K562 (cell line): ENCODE measurements around the gene TMEM144. TPM values are rescaled to one million over a fixed set of nuclear protein-coding genes. Genes with fewer than 3 reads are reported as not detected.

Experiments
- CBX1 ChIP-seq: sonication (generic); IDR thresholded peaks from 2 replicates; pipeline ENCODE4 v1.6.1; 2016; ENCODE audit warnings: antibody characterized with exemption, low read depth, mild to moderate bottlenecking
- CC2D1A ChIP-seq: fragments of 450-650 bp; IDR thresholded peaks from 2 replicates; pipeline ENCODE4 v1.6.1; 2017; ENCODE audit warnings: mild to moderate bottlenecking
- CEBPG ChIP-seq, 3 experiments: fragments of 200-800 bp in 1 of 3; sonication (Bioruptor generic) in 1 of 3; sonication (generic) in 1 of 3; formaldehyde crosslinking in 1 of 3; IDR thresholded peaks in 2 of 3; conservative IDR thresholded peaks in 1 of 3; 2 replicates each; pipeline versions ENCODE4 v1.6.1 to v1.8.0; 2016 to 2022; ENCODE audit warnings: missing compliant biosample characterization in 2 of 3, missing genetic modification characterization in 2 of 3, mild to moderate bottlenecking in 1 of 3, missing genetic modification reagents in 1 of 3
- E4F1 ChIP-seq: fragments of 250-450 bp; sonication (Bioruptor Pico); IDR thresholded peaks from 2 replicates; pipeline ENCODE4 v1.5.0; 2021; ENCODE audit warnings: mild to moderate bottlenecking, borderline replicate concordance
- HMGXB4 ChIP-seq: sonication (generic); formaldehyde crosslinking; IDR thresholded peaks from 2 replicates; pipeline ENCODE4 v1.8.1; 2023; ENCODE audit warnings: mild to moderate bottlenecking, missing genetic modification reagents
- IRF9 ChIP-seq: fragments of 450-650 bp; IDR thresholded peaks from 2 replicates; pipeline ENCODE4 v1.6.1; 2016; ENCODE audit warnings: missing biosample characterization, missing genetic modification characterization
- MIER1 ChIP-seq: fragments of 450-650 bp; IDR thresholded peaks from 2 replicates; pipeline ENCODE4 v1.6.1; 2016; ENCODE audit warnings: antibody characterized with exemption, mild to moderate bottlenecking, low read depth
- PTBP1 ChIP-seq: fragments of 200-400 bp; formaldehyde crosslinking; IDR thresholded peaks from 2 replicates; pipeline ENCODE4 v1.6.1; 2017; ENCODE audit warnings: low read depth, low read length
- RBM39 ChIP-seq: fragments of 200-400 bp; formaldehyde crosslinking; optimal IDR thresholded peaks from 2 replicates; pipeline ENCODE3; 2018; ENCODE audit warnings: low read depth, low read length
- RNF219 ChIP-seq: fragments of 250-450 bp; sonication (Bioruptor Pico); IDR thresholded peaks from 2 replicates; pipeline ENCODE4 v1.5.0; 2022; ENCODE audit warnings: mild to moderate bottlenecking
- TEAD4 ChIP-seq, 2 experiments: sonication (generic) in 1 of 2; formaldehyde crosslinking in 1 of 2; IDR thresholded peaks; 2 replicates each; pipeline versions ENCODE4 v1.6.1 to v1.8.0; 2012 to 2022; ENCODE audit warnings: borderline replicate concordance in 1 of 2, inconsistent platforms in 1 of 2, low read length in 1 of 2, mild to moderate bottlenecking in 1 of 2, missing genetic modification reagents in 1 of 2
- THAP12 ChIP-seq: fragments of 250-450 bp; sonication (Bioruptor Pico); IDR thresholded peaks from 2 replicates; pipeline ENCODE4 v1.9.0; 2021; ENCODE audit warnings: mild to moderate bottlenecking, inconsistent platforms
- ZNF175 ChIP-seq: fragments of 200-800 bp; sonication (Bioruptor generic); IDR thresholded peaks from 2 replicates; pipeline ENCODE4 v1.6.1; 2016; ENCODE audit warnings: low read depth, mild to moderate bottlenecking, missing genetic modification characterization, missing compliant biosample characterization
- ZNF584 ChIP-seq: fragments of 200-800 bp; sonication (Bioruptor generic); IDR thresholded peaks from 2 replicates; pipeline ENCODE4 v1.6.1; 2016; ENCODE audit warnings: low read depth, mild to moderate bottlenecking, missing genetic modification characterization, missing compliant biosample characterization
- ZNF77 ChIP-seq: fragments of 250-450 bp; sonication (Bioruptor Pico); IDR thresholded peaks from 2 replicates; pipeline ENCODE4 v1.5.0; 2020
- polyA plus RNA-seq, 8 experiments: library from polyadenylated mRNA; depleted of rRNA in 4 of 8; stranded (reverse) in 5 of 8; unstranded in 3 of 8; fragments of >200 nt; fragmentation: Nextera tagmentation in 2 of 8; fragmentation: Illumina TruSeq in 1 of 8; extraction: Ambion mirVana in 2 of 8; extraction: Trizol in 1 of 8; gene quantifications; 2 replicates each; pipeline versions ENCODE4 v1.2.1 to v1.2.3, GENCODE V29; 2011 to 2014; ENCODE audit warnings: inconsistent platforms in 1 of 8, missing spikeins in 1 of 8
- total RNA-seq, 7 experiments: library from RNA; depleted of rRNA in 6 of 7; stranded (reverse); fragments of >200 nt in 6 of 7; fragmentation: Illumina TruSeq in 2 of 7; extraction: Trizol in 2 of 7; gene quantifications; 2 replicates each; pipeline versions ENCODE4 v1.2.1 to v1.2.3, GENCODE V29; 2011 to 2021; ENCODE audit warnings: low replicate concordance in 1 of 7

Gene TMEM144
- total and polyA plus RNA-seq, 9 of the 15 experiments (the other 6 are each of a cell fraction or from before 2014, with no cell fraction given): 4.0 to 12.0 (median 6.1) TPM

- TF ChIP-seq E4F1 (CRISPR knock-in tag): no peak
- no peak for TF ChIP-seq ZNF175 (CRISPR knock-in tag)
- no peak for TF ChIP-seq MIER1
- no peak for TF ChIP-seq ZNF584 (CRISPR knock-in tag)
- TF ChIP-seq HMGXB4 (CRISPR knock-in tag): no peak
- TF ChIP-seq RBM39: no peak
- TF ChIP-seq THAP12 (CRISPR knock-in tag): no peak
- 0 out of 2 replicates have a peak, but pooled peaks have one; percentile 33 for TF ChIP-seq CC2D1A
- TF ChIP-seq RNF219 (CRISPR knock-in tag): no peak
- TF ChIP-seq IRF9 (tag): no peak
- 0 out of 2 replicates have a peak, but pooled peaks have one; percentile 11 for TF ChIP-seq TEAD4 (IDR thresholded peaks at IDR 0.05; ENCODE audit: low read length)
- TF ChIP-seq TEAD4 (CRISPR knock-in tag; IDR thresholded peaks at IDR 0.05; ENCODE audit: borderline replicate concordance): no peak
- no peak for TF ChIP-seq CBX1
- no peak for TF ChIP-seq CEBPG (CRISPR knock-in tag; IDR thresholded peaks at IDR 0.05)
- no peak for TF ChIP-seq CEBPG (tag; conservative IDR thresholded peaks at IDR 0.05 in 1 of 2, IDR thresholded peaks at IDR 0.05 in 1 of 2)
- TF ChIP-seq ZNF77 (CRISPR knock-in tag): no peak
- TF ChIP-seq PTBP1: no peak
These were observed at the start of gene TMEM144 (continued) for GRCh38 chr4:158209825-158210807.
